T-helper 1 cell treated with Interleukin-12 subunit alpha and Interleukin-12 subunit beta and Interleukin-4 antibody, amounts not matched to agents 30 μg/mL and 1 μg/mL, for 36 hours (primary cell): Measurements from ENCODE around the gene DMD.

ENCODE experiments used
- H3K27ac Mint-ChIP-seq: one replicate; pipeline ENCODE4 v1.8.0; 2021; ENCODE audit warnings: mild to moderate bottlenecking, mixed read lengths
- H3K27me3 Mint-ChIP-seq: one replicate; pipeline ENCODE4 v1.8.0; 2021; ENCODE audit warnings: low read depth, mixed read lengths
- H3K36me3 Mint-ChIP-seq: one replicate; pipeline ENCODE4 v1.8.0; 2021; ENCODE audit warnings: low read depth, mixed read lengths
- H3K4me1 Mint-ChIP-seq: one replicate; pipeline ENCODE4 v1.8.0; 2021; ENCODE audit warnings: low read depth, mixed read lengths
- H3K4me3 Mint-ChIP-seq: one replicate; pipeline ENCODE4 v1.8.0; 2021; ENCODE audit warnings: mild to moderate bottlenecking, moderate library complexity, mixed read lengths
- H3K9me3 Mint-ChIP-seq: one replicate; pipeline ENCODE4 v1.8.0; 2021; ENCODE audit warnings: mixed read lengths

The DMD gene

DNA sequence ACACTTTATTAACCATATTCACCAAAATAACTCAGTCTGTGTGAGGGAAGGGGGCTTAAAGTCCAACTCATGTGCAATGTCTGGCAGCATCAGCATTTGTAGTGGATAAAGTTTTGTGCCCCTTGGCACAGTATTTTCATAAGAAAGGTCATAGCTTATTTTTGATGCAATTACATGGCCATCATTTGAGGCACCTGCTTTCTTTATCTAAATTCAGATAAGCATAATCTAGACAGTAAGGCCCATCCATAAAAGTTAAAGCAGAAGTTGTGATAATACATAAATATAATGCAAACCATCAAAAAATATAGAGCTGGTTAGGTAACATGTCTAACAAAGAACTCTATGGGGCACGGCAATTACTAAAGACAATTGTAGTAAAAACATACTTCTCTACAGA, 763.7 kb downstream of the DMD start:
- Mint-ChIP-seq H3K27ac (no peak overlapping the region), H3K36me3 (no peaks in the 10 kb centered on the region), H3K4me1 (peaks cover 17% of the 10 kb centered on the region), H3K27me3 (no peaks in the 10 kb centered on the region), H3K4me3 (no peak overlapping the region), H3K9me3 (peaks cover 5% of the 10 kb centered on the region)

DNA sequence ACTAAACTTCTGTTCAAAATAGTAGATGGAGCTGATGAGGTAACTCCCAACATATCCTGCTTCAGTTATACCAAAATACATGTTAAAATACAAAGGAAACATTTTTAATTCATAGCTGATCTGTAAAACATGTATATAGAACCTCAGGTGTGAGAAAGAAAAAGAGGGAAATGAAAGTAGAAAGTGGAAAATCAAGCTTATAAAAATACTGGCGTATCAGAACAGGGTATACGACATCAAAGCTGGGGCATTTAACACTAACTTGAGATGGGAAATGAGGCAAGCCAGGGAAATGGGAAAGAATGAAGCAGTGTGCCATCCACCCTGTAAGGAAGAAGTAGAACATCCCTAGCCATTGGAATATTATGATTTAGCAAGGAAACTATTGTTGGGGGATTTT, 767.5 kb downstream of the DMD start:
- no peaks in the 10 kb centered on the region for H3K36me3 Mint-ChIP-seq
- H3K9me3 Mint-ChIP-seq = peaks cover 5% of the 10 kb centered on the region
- no peak overlapping the region for H3K4me3 Mint-ChIP-seq
- H3K27me3 Mint-ChIP-seq = no peaks in the 10 kb centered on the region
- H3K4me1 Mint-ChIP-seq = peaks cover 10% of the 10 kb centered on the region
- no peak overlapping the region for H3K27ac Mint-ChIP-seq

DNA sequence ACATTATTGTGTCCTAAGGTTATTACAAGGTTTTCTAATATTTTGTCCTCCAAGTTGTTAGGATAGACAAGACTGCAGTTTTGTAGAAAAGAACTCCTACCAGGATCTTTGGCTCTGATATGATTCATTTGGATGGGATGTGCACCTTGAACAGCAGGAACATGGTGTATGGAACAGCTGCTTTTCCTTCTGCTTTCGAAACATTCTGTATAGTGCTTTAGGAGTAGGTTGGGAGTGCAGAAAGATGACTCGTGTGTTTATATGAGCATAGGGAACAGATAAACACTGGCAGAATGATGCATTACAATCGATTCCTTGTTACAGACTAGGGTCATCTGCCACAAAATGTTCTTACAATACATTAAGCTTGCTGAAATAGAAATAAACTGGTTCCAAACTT, 790.1 kb downstream of the DMD start:
- no peaks in the 10 kb centered on the region for H3K4me1 Mint-ChIP-seq
- no peak overlapping the region for H3K4me3 Mint-ChIP-seq
- H3K36me3 Mint-ChIP-seq = no peaks in the 10 kb centered on the region

DNA sequence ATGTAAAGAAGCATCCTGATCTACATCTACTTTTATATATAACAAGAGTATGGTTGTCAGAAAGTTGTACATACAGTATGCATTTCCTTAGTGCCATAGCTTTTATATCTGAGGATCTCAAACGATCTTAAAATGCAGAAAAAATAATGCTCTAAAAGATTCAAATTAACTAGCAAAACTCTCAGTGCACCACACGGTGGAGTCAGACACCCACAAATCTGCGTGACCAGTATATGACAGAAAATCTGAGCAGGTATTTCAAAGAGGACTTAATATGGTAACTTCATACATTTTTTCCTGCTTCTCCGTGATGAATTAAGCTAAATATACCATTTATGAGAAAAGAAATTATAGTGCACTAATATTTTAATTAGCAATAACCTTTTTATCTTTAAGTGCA, 803.0 kb downstream of the DMD start:
- no peaks in the 10 kb centered on the region for H3K4me1 Mint-ChIP-seq
- H3K36me3 Mint-ChIP-seq = no peaks in the 10 kb centered on the region
- H3K27ac Mint-ChIP-seq = no peak overlapping the region

More for the DNA sequence above, 790.1 kb downstream of the DMD start:
- Mint-ChIP-seq H3K9me3 (no peaks in the 10 kb centered on the region), H3K27me3 (no peaks in the 10 kb centered on the region), H3K27ac (no peak overlapping the region)

DNA sequence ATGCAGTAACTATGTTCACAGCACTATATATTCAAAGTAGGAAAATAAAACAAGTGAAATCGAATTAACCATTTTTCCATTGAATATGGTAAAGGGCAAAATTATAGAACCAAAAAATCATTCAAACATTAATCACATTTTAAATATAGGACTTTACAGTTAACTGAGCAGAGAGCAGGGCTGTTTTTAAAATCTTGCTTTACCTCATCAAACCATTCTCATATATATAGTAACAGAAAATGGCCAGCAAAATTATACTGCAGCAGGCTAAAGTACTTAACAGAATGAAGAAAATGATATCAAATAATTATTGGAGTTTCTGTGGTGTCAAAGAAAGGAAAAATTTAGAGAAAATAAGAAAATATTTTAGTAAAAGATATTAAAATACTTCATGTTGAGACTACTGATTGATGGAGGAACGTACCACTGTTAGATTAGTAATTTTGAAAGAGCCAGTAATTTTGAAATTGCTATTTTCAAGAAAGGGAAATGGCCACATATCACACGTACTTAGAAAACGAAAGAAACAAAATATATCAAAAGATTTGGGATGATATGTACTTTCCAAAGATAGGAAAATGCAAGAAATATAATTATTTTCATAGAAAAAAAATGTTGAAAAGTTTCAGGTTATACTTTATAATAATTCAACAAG, 813.7 kb downstream of the DMD start:
- Mint-ChIP-seq H3K27me3 (no peaks in the 10 kb centered on the region), H3K9me3 (no peaks in the 10 kb centered on the region), H3K4me3 (no peak overlapping the region), H3K27ac (no peak overlapping the region), H3K36me3 (no peaks in the 10 kb centered on the region), H3K4me1 (no peaks in the 10 kb centered on the region)

More for the DNA sequence above, 803.0 kb downstream of the DMD start:
- H3K27me3 Mint-ChIP-seq = no peaks in the 10 kb centered on the region
- no peaks in the 10 kb centered on the region for H3K9me3 Mint-ChIP-seq
- no peak overlapping the region for H3K4me3 Mint-ChIP-seq

DNA sequence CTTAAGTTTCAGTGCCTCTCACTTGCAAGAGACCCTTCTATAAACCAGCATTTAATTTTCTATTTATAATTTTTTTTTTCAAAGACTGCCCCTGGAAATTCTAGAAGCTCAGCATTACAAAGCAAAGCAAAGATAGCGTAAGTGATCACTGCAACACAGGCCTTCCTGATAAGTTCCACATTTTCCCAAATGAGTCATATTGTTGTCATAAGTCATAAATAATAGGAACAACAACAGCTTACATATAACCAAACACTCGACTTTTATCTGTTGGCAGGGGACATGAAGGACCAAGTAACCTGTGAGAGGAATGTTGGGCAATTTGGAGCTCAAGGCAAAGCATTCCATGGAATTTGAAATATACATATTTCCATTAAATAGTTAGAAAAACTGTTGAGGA, 815.5 kb downstream of the DMD start:
- no peaks in the 10 kb centered on the region for H3K36me3 Mint-ChIP-seq
- H3K4me1 Mint-ChIP-seq = no peaks in the 10 kb centered on the region
- H3K9me3 Mint-ChIP-seq = no peaks in the 10 kb centered on the region
- H3K4me3 Mint-ChIP-seq = no peak overlapping the region
- no peak overlapping the region for H3K27ac Mint-ChIP-seq
- H3K27me3 Mint-ChIP-seq = no peaks in the 10 kb centered on the region

DNA sequence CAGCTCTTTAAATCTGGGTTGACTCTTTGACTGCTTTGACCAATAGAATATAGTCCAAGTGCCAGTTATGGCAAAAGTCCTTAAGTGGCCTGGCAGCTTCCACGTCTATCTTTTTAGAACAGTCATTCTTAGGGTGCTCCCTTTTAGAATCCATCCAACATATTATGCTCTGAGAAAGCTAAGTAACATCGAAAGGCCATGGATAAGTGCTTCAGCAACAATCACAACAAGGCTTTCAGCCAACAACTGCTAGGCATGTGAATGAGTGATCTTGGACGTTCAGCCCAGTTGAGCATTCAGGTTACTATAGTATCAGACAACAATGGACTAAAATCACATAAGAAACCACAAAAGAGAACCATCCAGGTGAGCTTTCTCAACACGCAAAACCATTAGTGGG, 818.7 kb downstream of the DMD start:
- Mint-ChIP-seq H3K4me1 (no peaks in the 10 kb centered on the region), H3K4me3 (no peak overlapping the region), H3K36me3 (no peaks in the 10 kb centered on the region), H3K27me3 (no peaks in the 10 kb centered on the region), H3K9me3 (no peaks in the 10 kb centered on the region), H3K27ac (no peak overlapping the region)

DNA sequence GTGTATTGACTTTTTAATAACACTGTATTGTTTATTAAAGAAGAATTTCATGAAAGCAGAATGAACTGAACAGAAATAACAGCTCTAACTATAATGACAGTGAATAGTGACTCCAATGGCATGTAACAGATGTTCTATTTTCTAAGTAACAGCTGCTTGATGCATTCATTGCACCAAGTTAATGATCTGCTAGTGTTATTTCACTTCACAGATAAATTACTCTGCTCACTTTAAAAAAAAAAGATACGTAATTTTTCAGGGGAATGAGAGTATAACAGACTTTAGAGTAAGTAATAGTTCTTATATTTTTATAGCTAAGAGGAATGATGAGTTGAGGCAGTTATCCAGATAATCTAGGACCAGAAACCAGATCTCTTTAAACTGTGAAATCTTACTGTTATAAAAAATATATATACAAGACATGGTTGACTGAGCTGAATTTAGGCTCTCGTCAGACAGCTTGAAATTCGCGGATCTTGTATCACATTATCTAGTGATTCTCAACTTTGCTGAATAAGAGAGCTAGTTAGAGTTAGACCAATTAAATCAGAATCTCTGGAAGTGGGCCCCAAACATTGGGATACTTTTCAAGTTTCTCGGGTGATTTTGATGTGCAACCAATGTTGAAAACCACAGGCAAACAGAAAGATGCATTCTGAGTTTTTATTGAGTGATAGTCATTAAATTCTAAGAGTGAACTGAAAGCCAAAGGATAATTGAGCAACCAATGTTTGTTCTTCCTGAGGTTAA, 840.7 kb downstream of the DMD start:
- H3K27me3 Mint-ChIP-seq = no peaks in the 10 kb centered on the region
- no peaks in the 10 kb centered on the region for H3K36me3 Mint-ChIP-seq
- H3K4me3 Mint-ChIP-seq = no peak overlapping the region
- no peaks in the 10 kb centered on the region for H3K4me1 Mint-ChIP-seq
- no peak overlapping the region for H3K27ac Mint-ChIP-seq
- H3K9me3 Mint-ChIP-seq = no peaks in the 10 kb centered on the region

DNA sequence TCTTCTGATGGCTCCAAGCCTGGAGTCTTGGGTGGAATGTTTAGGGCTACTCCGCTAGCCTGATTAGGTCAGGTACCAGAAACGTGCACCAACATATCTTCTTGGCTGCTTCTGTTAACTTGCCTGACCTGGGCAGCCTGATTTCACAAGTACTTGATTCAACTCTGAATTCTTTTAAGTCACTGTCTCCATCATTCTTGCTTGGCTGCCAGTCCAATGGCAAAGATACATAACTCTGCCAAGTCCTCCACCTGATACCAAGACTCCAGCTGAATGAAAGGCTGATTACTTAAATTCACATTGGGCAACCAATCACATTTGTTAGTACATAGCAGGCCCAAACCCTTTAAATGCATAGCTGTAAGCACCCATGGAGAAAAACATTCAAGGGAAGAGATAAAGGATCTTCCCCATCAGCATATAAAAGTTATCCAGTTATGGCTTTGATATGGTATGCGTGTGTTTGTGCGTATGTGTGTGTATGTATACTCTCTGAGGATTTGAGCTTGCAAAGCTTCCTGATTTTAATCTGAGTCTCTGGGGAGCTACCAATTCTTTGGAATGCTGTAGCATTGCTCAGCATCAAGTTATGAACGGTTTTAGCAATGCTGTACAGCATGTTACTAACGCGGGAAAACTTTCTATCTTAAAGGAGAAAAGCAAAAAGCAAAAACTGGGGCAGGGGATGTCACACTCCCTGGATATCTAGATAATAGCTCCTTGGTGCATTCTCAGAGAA, 917.2 kb downstream of the DMD start:
- Mint-ChIP-seq H3K27me3 (no peaks in the 10 kb centered on the region), H3K36me3 (no peaks in the 10 kb centered on the region), H3K4me3 (no peak overlapping the region), H3K9me3 (no peaks in the 10 kb centered on the region), H3K4me1 (no peaks in the 10 kb centered on the region), H3K27ac (no peak overlapping the region)

DNA sequence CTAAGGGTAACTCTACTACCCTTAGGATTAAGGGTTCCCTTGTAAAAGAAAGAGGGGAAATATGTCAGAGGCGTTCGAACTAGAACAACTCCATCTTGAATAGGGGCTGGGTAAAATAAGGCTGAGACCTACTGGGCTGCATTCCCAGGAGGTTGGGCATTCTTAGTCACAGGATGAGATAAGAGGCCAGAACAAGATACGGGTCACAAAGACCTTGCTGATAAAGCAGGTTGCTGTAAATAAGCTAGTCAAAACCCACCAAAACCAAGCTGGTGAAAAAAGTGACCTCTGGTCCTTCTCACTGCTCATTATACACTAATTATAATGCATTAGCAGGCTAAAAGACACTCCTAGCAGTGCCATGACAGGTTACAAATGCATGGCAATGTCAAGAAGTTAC, 922.0 kb downstream of the DMD start:
- Mint-ChIP-seq H3K27ac (no peak overlapping the region), H3K4me1 (no peaks in the 10 kb centered on the region), H3K27me3 (no peaks in the 10 kb centered on the region), H3K36me3 (no peaks in the 10 kb centered on the region), H3K9me3 (no peaks in the 10 kb centered on the region), H3K4me3 (no peak overlapping the region)

DNA sequence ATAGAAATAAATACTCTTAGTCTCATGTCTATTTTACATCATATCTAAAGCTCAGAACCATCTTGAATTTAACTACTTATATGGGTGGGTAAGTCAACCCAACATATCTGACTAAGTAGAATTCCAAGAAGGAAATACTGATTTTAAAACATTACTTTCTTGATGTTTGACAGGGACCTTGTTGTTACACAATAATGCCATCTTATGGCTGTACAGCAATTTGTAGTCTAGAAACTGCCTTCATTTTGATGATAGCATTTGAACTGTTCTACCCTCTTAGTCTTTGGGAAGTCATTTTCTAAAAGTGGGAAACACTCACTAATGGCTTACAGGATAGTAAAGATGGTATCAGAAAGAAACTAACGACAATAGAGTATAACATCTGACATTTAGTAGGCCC, 929.5 kb downstream of the DMD start:
- Mint-ChIP-seq H3K27ac (no peak overlapping the region), H3K36me3 (no peaks in the 10 kb centered on the region), H3K4me1 (no peaks in the 10 kb centered on the region), H3K27me3 (no peaks in the 10 kb centered on the region), H3K4me3 (no peak overlapping the region), H3K9me3 (no peaks in the 10 kb centered on the region)

DNA sequence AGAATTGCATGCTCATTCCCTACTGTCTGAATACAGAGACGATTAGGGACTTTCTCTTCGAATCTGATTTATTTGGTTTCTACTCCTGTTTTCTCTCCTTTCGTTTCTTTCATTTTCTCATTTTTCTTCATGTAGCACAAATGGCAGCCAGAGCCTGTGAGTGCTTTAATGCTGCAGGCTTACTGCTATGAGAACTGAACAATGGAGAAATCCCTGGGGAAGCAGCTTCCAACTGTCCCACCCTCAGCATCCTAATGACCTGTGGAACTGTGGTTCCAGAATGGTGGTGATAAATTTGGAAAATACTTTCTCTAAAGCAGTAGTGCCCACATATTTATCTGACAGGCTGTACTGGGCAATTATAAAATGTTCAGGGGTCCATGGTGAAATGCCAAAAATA, 930.4 kb downstream of the DMD start:
- Mint-ChIP-seq H3K9me3 (no peaks in the 10 kb centered on the region), H3K4me3 (no peak overlapping the region), H3K27me3 (no peaks in the 10 kb centered on the region), H3K27ac (no peak overlapping the region), H3K4me1 (no peaks in the 10 kb centered on the region), H3K36me3 (no peaks in the 10 kb centered on the region)

DNA sequence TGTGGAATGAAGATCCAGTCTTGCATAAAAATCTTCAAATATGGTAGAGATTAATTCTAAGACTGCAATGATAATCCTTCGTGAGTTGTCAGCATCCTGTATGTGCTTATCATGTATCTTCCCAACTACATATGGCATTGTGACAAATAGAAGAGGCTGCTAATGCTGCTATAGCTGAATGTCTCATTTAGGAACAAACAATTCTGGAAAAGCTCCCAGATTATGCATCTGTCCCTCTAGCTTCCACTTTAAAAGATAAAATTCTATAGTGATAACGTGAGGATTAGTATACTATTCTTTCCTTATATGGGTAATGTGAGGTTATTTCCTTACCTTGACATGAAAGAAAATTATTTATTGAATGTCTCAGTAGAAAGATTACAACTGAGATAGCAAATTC, 930.9 kb downstream of the DMD start:
- no peak overlapping the region for H3K4me3 Mint-ChIP-seq
- no peaks in the 10 kb centered on the region for H3K9me3 Mint-ChIP-seq
- no peak overlapping the region for H3K27ac Mint-ChIP-seq
- no peaks in the 10 kb centered on the region for H3K36me3 Mint-ChIP-seq
- no peaks in the 10 kb centered on the region for H3K27me3 Mint-ChIP-seq
- no peaks in the 10 kb centered on the region for H3K4me1 Mint-ChIP-seq

DNA sequence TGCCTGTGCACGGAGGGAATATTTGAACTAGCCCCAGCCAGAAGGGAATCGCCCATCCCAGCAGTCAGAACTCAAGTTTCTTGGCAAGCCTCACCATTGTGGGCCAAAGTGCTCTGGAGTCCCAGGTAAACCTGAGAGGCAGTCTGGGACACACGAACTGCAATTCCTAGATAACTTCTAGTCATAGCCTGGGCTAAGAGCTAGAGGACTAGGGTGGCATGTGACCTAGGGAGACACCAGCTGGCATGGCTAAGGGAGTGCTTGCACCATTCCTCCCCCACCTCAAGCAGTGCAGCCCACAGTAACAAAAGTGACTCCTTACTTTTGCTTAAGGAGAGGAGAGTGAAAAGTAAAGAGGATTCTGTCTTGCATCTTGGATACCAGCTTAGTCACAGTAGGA, 935.2 kb downstream of the DMD start:
- Mint-ChIP-seq H3K27me3 (no peaks in the 10 kb centered on the region), H3K9me3 (no peaks in the 10 kb centered on the region), H3K36me3 (no peaks in the 10 kb centered on the region), H3K27ac (no peak overlapping the region), H3K4me1 (no peaks in the 10 kb centered on the region), H3K4me3 (no peak overlapping the region)

DNA sequence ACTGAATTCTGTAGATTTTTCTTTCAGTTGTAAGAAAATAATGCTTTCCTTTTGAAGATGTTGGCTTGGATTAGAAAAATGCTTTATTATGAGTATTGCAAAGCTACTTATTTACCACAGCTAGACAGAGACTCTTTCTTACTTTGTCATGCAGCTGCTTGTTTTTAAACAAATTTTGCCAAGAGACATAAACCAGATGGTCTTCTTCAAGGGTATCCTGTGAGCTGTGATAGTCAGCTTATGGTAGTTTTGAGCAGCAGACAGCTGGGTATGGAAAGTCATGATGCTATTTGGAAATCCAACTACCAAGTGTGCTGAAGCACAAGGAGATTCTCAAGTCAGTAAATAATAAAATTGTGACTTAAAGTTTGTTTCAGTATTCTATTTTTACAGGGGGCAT, 941.5 kb downstream of the DMD start:
- Mint-ChIP-seq H3K4me3 (no peak overlapping the region), H3K27ac (no peak overlapping the region), H3K9me3 (peaks cover 5% of the 10 kb centered on the region), H3K4me1 (no peaks in the 10 kb centered on the region), H3K36me3 (no peaks in the 10 kb centered on the region), H3K27me3 (no peaks in the 10 kb centered on the region)
